Astrocyte (in vitro differentiated cells and primary cell): ENCODE results near the gene NDUFS7.

Experiments used
- EZH2 ChIP-seq: IDR thresholded peaks from 2 replicates; pipeline ENCODE4 v1.6.1; 2012; ENCODE audit warnings: mild to moderate bottlenecking, low read length, inconsistent platforms; ENCODE audit not compliant: insufficient read depth
- TF ChIP-seq, protein P1 (sequence below): IDR thresholded peaks from 2 replicates; pipeline ENCODE4 v1.5.1; 2011; ENCODE audit warnings: low read depth, mild to moderate bottlenecking, inconsistent platforms, low read length, moderate library complexity; ENCODE audit not compliant: insufficient read depth

DNA sequence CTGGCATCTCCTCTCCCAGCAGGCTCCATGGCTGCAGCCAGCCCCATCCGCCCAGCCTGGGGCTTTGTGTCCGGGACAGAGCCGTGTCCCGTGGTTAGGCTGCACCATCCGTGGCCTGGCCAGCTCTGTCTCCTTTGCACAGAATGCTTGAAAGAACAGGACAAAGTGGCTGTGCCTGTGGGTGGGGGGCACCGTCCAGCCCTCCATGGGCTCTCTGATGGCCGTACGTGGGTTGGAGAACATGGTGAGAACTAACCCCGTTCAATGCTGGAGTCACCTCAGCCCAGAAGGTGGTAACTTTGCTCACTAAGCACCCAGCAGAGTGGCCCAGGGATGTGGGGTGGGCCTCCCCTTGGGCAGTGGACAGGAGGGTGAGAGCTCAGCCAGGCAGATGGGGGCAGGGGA is 57.3 kb downstream of the NDUFS7 start:
- TF ChIP-seq, protein P1, sequence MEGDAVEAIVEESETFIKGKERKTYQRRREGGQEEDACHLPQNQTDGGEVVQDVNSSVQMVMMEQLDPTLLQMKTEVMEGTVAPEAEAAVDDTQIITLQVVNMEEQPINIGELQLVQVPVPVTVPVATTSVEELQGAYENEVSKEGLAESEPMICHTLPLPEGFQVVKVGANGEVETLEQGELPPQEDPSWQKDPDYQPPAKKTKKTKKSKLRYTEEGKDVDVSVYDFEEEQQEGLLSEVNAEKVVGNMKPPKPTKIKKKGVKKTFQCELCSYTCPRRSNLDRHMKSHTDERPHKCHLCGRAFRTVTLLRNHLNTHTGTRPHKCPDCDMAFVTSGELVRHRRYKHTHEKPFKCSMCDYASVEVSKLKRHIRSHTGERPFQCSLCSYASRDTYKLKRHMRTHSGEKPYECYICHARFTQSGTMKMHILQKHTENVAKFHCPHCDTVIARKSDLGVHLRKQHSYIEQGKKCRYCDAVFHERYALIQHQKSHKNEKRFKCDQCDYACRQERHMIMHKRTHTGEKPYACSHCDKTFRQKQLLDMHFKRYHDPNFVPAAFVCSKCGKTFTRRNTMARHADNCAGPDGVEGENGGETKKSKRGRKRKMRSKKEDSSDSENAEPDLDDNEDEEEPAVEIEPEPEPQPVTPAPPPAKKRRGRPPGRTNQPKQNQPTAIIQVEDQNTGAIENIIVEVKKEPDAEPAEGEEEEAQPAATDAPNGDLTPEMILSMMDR: no peak
- no peak for TF ChIP-seq EZH2
